ENCODE data around the gene NT5DC1.
A peak's percentile ranks its signal among the peaks of the same experiment; 100 is the strongest.

The NT5DC1 gene

GRCh38 chr6:116100419-116101301 is at the start of gene NT5DC1:
Gene NT5DC1 (plus strand): TSS chr6:116100853. CDS start chr6:116100931, 78 bp downstream.
- H3K36me3 ChIP-seq (ENCODE audit: insufficient read depth, low read length) = no peaks in the 10 kb centered on the region
- no peaks in the 10 kb centered on the region for H3F3A ChIP-seq (ENCODE audit: low read depth)
- no peaks in the 10 kb centered on the region for H4K20me1 ChIP-seq (ENCODE audit: insufficient read depth, low read length, poor library complexity, severe bottlenecking)
- H3K4me1 ChIP-seq (ENCODE audit: insufficient read depth, low read length, poor library complexity, severe bottlenecking) = peaks cover 35% of the 10 kb centered on the region
- peak within 1 kb of the TSS; percentile 78 for H3K9ac ChIP-seq (ENCODE audit: low read depth, low read length, poor library complexity, severe bottlenecking)
- H3K9me2 ChIP-seq (replicated peaks; ENCODE audit: low read depth, low read length) = no peaks in the 10 kb centered on the region
- TF ChIP-seq, protein P1, sequence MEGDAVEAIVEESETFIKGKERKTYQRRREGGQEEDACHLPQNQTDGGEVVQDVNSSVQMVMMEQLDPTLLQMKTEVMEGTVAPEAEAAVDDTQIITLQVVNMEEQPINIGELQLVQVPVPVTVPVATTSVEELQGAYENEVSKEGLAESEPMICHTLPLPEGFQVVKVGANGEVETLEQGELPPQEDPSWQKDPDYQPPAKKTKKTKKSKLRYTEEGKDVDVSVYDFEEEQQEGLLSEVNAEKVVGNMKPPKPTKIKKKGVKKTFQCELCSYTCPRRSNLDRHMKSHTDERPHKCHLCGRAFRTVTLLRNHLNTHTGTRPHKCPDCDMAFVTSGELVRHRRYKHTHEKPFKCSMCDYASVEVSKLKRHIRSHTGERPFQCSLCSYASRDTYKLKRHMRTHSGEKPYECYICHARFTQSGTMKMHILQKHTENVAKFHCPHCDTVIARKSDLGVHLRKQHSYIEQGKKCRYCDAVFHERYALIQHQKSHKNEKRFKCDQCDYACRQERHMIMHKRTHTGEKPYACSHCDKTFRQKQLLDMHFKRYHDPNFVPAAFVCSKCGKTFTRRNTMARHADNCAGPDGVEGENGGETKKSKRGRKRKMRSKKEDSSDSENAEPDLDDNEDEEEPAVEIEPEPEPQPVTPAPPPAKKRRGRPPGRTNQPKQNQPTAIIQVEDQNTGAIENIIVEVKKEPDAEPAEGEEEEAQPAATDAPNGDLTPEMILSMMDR (conservative IDR thresholded peaks at IDR 0.05; ENCODE audit: low read length) = peak; percentile 47
- no peak for TF ChIP-seq EZH2phosphoT487 (IDR thresholded peaks at IDR 0.05; ENCODE audit: borderline replicate concordance)
- peak within 1 kb of the TSS; percentile 97 for H2AFZ ChIP-seq (ENCODE audit: low read length)
- no peaks in the 10 kb centered on the region for H3K27me3 ChIP-seq (ENCODE audit: insufficient read depth, low read length, poor library complexity, severe bottlenecking)
- peak within 1 kb of the TSS; percentile 98 for H3K4me2 ChIP-seq (ENCODE audit: low read depth, low read length, poor library complexity, severe bottlenecking)
- H3K9me3 ChIP-seq (ENCODE audit: insufficient read depth, low read depth, low read length) = peaks cover 5% of the 10 kb centered on the region; the same call in 1 of the 2 replicates
- peak within 1 kb of the TSS; percentile 86 for H3K4me3 ChIP-seq (ENCODE audit: low read length, poor library complexity, severe bottlenecking)
- H3K79me2 ChIP-seq (ENCODE audit: insufficient read depth, low read length) = no peaks in the 10 kb centered on the region

GRCh38 chr6:116051244-116051643 is 49.4 kb upstream of the NT5DC1 start:
- Histone ChIP-seq H3K4me1 (ENCODE audit: insufficient read depth, low read length, poor library complexity, severe bottlenecking) (no peaks in the 10 kb centered on the region), H3K4me2 (ENCODE audit: low read depth, low read length, poor library complexity, severe bottlenecking) (no peak overlapping the region), H3K79me2 (ENCODE audit: insufficient read depth, low read length) (no peaks in the 10 kb centered on the region), H4K20me1 (ENCODE audit: insufficient read depth, low read length, poor library complexity, severe bottlenecking) (no peaks in the 10 kb centered on the region), H2AFZ (ENCODE audit: low read length) (no peak overlapping the region), H3K4me3 (ENCODE audit: low read length, poor library complexity, severe bottlenecking) (no peak overlapping the region), H3F3A (ENCODE audit: low read depth) (no peaks in the 10 kb centered on the region), H3K9ac (ENCODE audit: low read depth, low read length, poor library complexity, severe bottlenecking) (no peak overlapping the region), H3K9me3 (ENCODE audit: insufficient read depth, low read depth, low read length) (no peaks in the 10 kb centered on the region), H3K27me3 (ENCODE audit: insufficient read depth, low read length, poor library complexity, severe bottlenecking) (no peaks in the 10 kb centered on the region), H3K36me3 (ENCODE audit: insufficient read depth, low read length) (no peaks in the 10 kb centered on the region), H3K9me2 (replicated peaks; ENCODE audit: low read depth, low read length) (no peaks in the 10 kb centered on the region)
- no peak for TF ChIP-seq EZH2phosphoT487 (IDR thresholded peaks at IDR 0.05; ENCODE audit: borderline replicate concordance)
- TF ChIP-seq, protein P1 (conservative IDR thresholded peaks at IDR 0.05; ENCODE audit: low read length) = no peak

DNA sequence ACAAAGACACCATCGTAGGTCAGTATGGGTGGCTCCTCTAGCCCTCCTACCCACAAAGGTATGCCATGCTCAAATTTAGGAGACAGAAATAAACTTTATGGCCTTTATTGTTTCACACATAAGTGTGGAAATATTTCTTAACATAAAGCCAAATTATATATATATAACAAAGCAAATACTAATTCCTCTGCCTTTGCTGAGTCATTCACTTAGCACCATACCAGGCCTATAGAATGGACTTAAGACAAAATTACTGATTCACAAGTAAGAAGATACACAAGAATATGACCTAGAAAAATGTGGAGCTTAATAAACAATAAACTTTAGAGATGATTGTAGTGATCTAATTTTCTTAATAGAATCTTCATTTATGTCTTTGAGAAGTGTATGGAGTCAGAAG is 45.1 kb upstream of the NT5DC1 start:
- Histone ChIP-seq H3K4me3 (ENCODE audit: low read length, poor library complexity, severe bottlenecking) (no peak overlapping the region), H3K4me2 (ENCODE audit: low read depth, low read length, poor library complexity, severe bottlenecking) (no peak overlapping the region), H3K4me1 (ENCODE audit: insufficient read depth, low read length, poor library complexity, severe bottlenecking) (no peaks in the 10 kb centered on the region), H2AFZ (ENCODE audit: low read length) (no peak overlapping the region), H3K9me3 (ENCODE audit: insufficient read depth, low read depth, low read length) (no peaks in the 10 kb centered on the region), H3K79me2 (ENCODE audit: insufficient read depth, low read length) (no peaks in the 10 kb centered on the region), H3F3A (ENCODE audit: low read depth) (no peaks in the 10 kb centered on the region), H3K9ac (ENCODE audit: low read depth, low read length, poor library complexity, severe bottlenecking) (no peak overlapping the region), H3K9me2 (replicated peaks; ENCODE audit: low read depth, low read length) (no peaks in the 10 kb centered on the region), H3K27me3 (ENCODE audit: insufficient read depth, low read length, poor library complexity, severe bottlenecking) (no peaks in the 10 kb centered on the region), H4K20me1 (ENCODE audit: insufficient read depth, low read length, poor library complexity, severe bottlenecking) (no peaks in the 10 kb centered on the region), H3K36me3 (ENCODE audit: insufficient read depth, low read length) (no peaks in the 10 kb centered on the region)
- TF ChIP-seq, protein P1 (conservative IDR thresholded peaks at IDR 0.05; ENCODE audit: low read length) = no peak
- no peak for TF ChIP-seq EZH2phosphoT487 (IDR thresholded peaks at IDR 0.05; ENCODE audit: borderline replicate concordance)

Measured in Loucy (cell line).